DMS53 (cell line): ENCODE measurements around the gene CAMTA2.

Experiments used
- DNase-seq: peaks from one replicate; lab custom pipeline; 2025; lab: John Stamatoyannopoulos, UW

CAMTA2 gene

DNA sequence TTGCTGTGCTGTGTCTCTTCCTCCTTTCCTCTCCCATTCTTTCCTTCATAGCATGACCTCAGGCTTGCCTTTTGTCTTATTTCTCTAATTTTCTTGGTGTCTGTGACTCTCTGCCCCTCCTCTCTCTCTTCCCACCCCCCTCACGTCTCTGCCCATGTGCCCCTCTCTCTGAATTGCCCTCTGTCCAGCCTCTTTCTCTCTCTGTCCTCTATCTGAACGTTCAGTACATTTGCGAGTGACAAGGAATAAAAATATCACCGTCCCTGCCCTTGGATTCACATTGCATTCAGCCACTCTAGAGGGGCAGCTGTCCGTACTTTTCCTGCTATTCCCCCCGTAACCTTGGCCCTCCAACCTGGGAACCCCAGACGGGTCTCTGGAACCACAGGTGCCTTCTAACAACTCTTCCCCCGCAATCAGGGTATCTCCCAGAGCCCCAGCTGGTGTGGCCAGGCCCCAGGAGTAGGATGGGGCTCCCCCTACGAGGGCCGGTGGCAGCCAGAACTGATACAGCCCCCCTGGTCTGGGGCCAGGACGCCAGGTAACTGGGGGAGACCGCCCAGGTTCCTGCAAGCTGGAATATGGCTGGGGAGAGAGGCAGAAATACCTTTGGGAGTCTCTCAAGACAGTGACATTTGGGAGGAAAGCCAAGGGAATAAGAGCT is 12.1 kb upstream of the CAMTA2 start:
- DNase-seq, result no peak

DNA sequence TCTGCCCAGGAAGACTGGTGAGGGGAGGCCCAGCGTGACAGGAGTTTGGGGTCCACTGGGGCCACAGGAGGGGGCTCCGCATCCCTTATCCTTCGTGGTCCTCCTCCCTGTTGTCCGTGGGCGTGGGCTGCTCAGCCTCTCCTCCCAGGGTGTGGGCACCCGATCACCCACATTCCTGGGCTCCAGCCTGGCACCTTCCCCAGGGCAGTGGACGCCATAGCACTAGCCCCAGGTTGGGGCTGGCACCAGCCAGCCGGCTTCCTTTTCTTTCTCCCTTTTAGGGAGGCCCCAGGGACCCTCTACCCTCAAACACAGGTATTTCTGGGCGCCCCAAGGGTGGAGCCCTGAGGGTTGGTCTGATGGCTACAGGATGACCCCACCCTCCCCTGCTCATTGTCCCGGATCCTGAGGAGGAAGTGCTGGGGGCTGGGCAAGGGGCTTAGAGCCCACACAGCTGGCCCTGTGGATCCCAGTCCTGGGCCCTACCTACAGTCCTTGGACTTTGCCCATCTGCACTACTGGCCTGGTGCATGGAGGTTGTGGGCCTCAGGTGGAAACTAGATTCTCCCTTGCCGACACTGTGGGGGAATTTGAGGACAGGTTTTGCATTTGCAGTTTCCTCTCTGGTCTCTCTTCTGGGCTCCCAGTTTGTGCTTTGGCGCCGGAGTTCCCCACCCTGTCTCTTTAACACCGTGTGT is 11.4 kb upstream of the CAMTA2 start:
- peak; percentile 16 for DNase-seq

DNA sequence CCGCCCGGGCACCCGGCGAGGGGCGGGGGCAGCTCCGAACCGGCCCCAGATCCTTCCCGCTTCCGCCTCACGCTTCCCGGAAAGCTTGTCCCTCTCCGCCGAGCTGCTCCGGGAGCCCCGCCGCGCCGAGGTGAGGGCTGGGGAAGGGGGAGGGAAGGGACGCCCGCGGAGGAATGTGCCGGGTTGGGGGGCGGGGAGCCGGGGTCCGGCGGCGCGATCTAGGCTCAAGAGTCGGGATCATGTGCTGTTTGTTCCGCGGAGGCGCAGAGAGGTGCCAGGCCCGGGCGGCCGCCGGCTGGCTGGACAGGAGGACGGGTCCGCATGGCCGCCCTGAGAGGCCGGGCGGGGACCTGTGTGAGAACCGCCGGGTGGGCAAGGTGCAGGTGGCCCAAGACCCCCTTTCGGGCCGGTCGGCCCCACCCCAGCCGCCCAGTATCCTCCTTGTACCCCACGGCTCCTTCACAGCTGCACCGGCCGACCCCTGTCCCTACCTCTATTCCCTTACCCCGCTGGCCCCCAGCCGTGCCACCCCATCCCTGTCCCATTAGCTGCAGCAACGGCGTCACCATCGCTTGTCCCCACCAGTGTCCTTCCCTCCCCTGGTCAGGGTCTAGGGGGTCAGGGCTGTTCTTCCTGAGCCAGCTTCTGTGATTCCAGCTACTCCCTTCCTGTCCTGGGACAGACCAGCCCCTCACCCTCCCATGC is 10.7 kb upstream of the CAMTA2 start:
- DNase-seq, result peak; percentile 36

DNA sequence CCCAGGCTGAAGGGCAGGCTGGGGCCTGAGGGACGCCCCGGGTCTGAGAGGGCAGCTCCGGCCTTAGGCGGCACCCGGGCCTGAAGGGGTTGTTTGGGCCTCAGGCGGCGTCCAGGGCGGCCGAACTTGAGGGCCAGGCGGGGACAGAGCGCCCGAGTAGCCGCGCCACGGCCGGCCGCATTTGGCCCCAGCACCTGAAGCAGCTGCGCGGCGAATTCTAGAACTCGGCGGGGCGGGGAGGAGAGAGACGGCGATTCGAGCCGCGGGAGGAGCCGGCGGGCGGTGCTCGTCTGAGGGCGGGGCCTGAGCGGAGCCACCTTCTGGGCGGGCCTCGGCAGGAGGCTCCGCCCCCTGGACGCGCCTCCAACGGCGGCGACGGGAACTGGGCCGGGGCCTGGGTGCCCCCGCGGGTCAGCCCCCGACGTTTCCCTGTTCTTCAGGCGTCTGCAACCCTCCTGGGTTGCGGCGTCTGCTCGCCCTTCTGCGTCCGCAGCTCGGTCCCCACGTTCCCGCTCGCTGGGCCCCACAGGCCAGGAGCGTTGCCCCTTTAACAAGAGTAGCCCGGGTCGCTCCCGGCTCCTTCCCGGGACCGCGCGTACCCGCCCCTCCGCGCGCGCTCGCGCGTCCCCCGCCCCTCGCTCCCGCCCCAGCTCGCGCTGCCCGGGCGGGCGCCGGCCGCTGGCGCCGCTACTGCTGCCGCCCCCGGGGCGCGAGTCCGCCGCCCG is 10.0 kb upstream of the CAMTA2 start, which contains the start of the genes INCA1 and KIF1C:
TSS of gene INCA1 (minus strand) at position 221 of the 725 bp plus-strand sequence. CDS start 3,085 bp downstream, outside the sequence.
TSS of gene KIF1C (plus strand) at position 649 of the 725 bp plus-strand sequence. CDS start 2,297 bp downstream, outside the sequence.
- peak; percentile 95 for DNase-seq

DNA sequence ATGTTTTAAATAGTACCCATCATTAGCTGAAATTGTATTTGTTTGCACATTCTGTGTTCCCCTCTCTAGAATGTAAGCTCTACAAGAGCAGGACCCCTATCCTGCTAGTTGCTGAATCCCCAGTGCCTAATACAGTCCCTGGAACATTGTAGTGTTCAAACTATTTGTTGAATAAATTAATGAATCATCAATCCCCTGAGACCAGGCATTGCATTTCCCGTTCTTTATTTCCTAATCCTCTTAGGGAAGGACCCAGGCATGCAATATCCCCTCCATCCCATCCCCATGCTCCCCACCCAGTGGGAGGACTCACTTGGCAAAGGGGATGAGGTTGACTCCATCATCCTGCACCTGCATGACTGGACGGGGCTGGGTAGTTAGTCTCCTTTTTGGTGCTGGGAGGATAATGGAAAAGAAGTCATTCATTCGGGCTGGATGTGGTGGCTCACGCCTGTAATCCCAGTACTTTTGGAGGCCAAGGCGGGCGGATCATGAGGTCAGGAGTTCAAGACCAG is 6.7 kb upstream of the CAMTA2 start:
- DNase-seq, result no peak

DNA sequence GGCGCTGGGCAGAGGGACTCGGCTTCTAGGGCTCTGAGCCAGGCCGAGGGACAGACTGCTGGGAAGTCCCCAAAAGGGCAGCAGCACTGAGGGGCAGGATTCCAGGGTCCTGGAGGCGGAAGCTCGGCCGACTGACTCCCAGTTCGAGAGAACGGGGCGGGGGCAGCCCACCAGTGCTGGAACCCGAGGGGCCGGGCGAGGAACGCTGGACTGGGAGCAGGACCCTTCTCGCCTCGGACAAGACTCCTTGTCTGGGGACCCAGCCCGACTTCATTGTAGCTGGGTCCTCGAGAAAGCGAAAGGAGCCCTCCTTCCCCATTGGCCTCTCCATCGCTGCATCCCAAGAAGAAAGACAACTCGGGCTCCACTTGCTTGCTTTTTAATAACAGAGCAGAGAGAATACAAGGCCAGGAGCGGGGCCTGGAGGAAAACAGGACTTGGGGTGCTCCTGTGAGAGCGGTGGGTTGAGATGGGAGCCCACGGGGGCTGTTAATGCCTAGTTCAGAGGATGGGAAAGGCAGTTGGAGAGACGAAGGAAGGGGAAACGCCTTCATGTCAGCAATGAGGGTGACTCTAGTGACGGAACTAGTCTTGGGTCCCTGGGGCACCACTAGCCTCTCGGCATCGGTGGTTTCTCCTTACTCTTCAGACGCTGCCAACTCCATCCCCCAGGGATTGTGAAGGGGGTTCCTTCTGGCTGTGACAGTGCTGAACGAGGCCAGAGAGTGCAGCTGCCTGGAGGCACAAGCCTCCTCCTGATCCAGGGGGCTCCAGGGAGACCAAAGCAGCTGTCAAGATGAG is 492 bp upstream of the CAMTA2 start:
- DNase-seq, result no peak

DNA sequence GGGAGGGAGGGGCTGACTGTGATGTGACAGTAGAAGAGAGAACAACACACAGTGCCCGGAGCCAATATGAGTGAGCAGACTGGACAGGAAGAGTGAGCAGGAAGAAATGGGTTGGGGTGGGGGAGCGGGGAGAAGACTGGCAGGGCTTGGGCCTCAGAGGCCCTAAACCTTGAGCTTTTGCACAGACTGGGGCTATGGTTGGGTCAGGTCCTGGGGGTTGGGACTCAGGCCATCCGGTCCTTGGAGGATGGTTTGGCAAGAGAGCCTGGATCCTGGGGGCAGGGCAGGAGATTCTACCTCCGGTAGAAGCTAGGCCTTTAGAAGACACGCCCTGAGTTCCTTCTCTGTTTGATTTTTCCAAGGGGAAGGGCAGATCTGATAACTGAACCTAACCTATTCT is 1.1 kb downstream of the CAMTA2 start:
- peak; percentile 47 for DNase-seq

DNA sequence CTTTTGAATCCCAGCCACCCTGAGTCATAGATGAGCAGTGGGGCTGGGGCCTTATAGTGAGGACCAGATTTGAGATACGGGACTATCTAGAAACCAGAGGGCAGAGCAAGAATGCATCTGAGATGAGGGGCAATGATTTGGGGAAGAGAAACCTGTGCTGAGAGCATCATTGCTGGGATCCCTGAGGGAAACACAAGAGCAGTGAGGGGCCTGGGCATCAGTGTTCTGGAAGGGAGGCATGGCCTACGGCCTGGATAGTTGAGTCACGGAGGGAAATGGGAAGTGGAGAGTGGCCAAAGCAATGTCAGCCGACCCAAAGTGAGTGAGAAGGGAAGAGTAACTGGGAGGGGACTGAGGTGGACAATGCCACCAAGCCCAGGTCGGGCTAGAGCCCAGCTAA is 5.2 kb downstream of the CAMTA2 start:
- DNase-seq, result no peak

DNA sequence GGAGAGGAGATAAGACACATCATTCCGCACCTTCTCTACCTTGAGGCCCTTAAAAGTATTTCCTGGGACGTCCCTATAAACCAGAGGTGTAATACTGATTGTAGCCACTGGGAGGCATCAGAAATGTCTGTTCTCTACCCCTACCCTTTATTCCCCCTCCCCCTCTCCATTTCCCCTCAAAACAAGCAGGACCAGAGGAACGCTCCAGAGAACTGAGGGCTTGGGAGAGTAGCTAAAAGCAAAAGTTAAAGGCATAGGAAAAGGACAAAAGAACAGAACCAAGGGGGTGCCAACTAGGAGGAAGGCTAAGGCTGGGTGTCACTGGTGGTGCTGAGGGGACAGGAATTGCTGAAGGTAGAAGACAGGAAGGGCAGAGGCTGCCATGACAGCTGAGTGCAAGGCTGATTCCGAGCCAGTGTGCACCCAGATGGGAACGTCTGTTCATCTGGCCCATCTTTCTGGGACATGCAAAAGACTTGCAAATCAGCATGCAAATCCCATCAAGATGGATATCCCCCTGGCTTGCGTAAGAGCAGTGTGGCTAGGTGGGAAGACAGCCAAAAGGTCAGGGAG is 6.7 kb downstream of the CAMTA2 start:
- DNase-seq, result peak; percentile 64

DNA sequence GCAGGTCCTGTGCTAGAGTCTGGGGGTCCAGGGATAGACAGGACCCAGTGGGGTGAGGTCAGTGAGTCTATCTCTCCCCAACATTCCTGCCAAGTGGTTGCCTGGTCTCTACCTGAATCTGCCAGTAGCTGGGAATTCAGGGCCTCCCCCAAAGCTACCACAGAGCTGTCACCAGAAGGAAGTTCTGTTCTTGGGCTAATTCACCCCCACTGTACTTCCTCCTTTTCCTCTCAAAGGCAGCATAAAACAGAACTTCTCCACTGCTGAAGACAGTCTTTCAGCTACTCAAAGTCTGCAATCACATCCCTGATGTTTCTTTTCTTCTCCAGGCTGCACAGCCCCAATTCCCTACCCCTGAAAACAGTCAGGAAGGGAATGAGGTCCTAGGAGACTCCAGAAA is 8.7 kb downstream of the CAMTA2 start:
- DNase-seq, result no peak

DNA sequence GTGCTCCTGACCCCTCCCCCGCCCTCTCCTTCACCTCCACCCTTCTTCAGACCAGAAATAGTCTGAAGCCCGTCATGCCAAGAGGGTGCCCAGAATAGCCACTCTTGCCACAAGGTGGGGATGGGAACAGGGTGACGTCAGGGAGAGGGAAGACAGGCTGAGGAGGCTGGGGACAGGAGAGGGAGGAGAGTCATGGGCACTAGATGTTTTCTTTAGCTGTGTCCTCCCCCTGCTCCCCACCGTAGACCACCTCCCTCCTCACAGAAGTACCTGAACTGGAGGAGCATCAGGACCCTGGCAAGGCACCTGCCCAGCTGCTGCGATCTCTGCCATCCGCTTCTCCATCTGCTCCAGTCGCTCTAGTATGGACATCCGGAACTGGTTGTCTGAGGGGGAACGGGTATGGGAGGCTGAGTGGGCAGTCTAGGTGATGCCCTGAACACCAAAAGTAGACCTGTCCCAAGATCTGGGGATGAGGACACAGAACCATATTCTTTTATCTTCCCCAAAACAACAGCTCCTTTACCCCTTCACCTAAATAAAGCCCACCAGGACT is 13.3 kb downstream of the CAMTA2 start:
- DNase-seq, result no peak

DNA sequence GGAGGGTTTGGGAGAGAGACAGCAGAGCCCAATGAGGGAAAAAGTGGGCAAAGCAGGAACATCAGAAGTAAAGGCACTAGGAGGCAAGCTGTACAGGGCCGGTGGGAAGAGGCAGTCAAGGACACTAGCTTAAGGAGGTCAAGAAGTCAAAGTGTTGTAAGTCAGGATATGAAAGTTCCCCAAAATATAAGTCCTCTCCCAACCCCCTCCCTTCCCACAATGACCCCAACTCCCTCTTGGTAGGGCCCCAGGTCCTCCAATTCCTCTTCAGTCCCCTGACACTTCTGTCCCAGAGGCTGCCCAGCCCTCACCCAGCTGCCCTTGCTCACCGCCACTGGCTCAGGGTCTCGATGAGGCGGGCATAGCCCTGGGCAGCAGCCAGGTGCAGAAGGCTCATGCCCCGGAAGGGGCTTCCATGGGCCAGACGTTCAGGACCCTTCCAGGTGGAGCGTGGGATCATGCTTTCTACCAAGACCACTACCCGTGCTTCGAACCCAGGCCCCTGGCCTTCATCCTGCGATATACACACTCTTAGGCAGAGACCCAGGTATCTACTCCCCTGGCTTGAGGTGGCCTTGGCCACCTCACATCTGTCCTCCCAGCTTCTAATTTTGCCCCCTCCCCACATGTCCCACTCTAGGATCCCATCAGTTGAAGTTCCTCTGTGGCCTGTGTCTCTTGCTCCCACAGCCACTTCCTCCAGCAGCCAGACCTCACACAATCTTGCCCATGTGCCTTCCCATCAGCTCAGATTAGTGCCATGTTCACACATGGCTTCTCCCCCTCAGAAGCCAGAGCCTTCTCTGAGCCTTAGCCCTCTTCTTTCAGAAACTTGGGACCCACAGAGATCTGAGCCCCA is 14.0 kb downstream of the CAMTA2 start:
- DNase-seq, result no peak

DNA sequence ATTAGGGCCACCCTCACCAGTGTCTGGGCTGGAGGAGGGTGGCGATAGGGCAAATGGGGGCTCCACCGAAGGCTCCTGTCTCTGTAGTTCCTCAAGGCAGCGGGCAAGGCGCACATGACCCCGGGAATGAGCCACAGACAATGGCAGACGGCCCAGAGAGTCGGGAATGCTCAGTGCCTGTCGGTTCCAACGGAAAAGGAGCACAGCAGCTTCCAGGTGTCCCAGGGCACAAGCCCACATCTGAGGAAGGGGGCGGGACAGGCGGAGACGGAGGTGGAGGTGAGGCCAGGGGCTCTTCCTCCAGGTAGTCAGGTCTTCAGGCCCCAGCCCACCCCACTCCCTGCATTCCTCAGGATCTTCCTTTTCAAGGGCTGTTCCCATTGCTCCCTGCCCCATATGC is 14.7 kb downstream of the CAMTA2 start:
- no peak for DNase-seq

DNA sequence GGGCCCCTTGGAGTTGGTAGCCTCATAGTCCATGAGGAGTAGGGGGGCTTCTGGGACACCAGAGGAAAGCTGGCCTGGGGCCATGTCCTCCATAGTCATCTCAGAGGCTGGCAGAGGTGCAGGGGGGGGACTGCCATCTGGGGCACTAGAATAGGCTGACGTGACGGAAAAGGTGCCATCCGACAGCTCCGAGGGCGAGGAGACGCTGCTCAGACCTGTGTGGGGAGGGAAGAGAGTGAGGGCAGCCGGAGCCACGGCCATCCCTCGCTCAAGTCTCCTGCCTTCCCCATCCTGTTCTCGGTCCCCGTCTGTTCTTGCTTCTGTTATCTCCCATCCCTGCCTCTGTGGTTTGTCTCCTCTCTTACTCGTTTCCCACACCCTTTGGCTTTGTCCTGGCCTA is 15.2 kb downstream of the CAMTA2 start:
- no peak for DNase-seq

DNA sequence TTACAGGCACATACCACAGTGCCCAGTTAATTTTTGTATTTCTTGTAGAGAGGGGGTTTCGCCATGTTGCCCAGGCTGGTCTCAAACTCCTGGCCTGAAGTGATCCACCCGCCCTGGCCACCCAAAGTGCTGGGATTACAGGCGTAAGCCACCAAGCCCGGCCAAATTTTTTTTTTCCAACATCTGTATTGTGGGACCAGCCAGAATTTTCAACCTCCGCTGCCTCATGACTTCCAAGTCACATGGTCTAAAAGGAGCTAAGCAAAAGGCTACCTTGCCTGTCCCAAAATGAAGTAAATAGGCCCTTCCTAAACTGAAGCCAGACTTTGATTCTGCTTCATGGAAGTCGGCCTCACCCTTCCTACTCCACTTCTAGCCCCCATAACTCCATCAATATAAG is 15.6 kb downstream of the CAMTA2 start:
- no peak for DNase-seq

DNA sequence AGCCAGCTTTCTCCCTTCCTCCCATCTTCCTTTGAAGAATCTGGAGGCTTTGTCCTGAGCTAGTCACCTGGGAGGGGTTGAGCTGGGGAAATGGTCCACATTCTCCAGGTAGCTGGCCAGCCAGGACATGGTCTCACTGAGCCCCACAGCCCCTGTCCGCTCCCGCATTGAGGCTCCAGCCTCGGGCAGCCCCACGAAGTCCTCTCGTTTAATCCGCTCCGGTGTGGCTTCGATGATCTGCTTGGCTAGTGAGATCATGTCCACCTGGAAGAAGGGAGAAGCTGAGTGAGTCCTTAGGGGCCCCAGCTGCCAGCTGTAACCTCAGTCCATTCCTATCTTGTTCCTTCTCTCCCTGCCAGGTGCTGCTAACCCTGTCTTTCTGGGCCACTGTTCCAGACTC is 17.2 kb downstream of the CAMTA2 start:
- DNase-seq, result no peak

DNA sequence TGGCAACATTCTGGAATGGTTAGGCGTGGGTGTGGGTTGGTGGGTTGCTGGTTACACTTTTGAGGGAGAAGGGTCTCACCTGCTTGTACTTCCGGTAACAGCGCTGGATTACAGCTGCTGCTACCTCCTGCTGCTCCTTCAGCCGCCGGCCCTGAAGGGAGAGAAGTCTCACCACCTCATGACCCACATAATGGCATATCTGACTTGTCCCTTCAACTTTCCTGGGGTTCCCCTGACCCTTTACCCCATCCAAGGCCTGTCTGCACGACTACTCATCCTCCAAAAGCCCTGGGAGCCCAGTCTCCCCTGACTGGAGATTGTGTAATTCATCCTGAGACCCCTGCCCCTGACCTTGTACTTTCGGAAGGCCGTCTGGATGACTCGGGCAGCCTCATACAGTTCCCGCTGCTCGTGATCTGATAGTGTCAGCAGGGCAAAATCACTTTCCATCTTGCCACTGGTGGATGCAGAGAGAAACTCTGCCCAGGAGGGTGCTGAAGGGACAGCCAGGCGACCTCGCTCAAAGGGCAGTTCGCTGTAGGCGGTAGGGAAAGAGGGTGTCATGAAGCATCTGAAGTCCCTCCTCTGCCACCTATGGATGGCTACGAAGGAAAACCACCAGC is 17.8 kb downstream of the CAMTA2 start:
- DNase-seq, result peak; percentile 19

DNA sequence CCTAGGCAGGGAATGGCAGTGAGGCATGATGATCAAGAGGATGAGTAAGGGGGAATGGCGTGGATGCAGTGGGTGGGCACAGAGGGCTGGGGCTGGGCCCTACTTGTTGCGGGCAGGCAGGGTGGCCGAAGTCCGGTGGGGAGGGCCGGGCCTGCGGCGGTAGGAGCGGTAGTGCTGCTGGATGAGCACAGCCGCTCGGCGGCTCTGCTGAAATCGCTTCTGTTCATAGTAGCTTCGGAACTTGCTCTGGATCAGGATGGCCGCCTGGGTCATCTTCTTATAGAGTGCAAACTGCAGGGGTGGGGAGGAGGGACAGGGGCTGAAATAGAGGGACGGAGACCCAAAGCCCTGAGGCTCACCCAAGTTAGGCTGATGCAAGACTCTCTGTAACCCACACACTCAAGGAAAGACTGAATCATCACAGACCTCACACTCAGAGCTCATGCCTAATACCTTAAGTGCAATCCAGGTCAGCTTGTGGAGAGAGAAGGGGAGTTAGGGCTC is 18.4 kb downstream of the CAMTA2 start:
- DNase-seq, result peak; percentile 56

DNA sequence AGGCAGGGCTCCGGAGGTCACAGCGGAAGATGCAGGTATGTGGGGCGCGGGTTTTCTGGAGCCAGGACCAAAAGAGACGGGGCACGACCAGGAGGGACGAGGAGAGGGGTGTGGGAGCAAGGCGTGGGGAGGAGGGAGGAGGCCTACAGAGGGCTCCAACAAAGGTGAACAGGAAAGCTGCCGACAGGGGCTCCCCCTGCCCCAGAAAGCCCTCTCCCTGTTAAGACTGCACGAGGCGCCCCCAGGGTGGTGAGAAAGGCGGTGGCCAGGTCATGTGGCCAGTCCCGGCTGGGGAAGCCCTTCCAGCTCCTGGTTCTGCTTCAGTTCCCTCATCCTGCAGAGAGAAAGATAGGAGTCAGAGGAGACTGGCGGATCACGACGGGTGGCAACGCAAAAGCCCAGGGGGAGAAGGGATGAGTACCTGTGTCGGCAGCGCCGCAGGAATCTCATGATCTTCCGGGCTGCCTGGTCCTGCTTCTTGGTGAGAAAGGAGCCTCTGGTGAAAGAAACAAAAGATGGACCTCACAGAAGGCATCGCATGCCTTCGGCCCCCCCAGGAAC is 18.9 kb downstream of the CAMTA2 start:
- peak; percentile 51 for DNase-seq
